ENCODE measurements around the gene LRRC63. TPM values are rescaled to one million over a fixed set of nuclear protein-coding genes. Genes with fewer than 3 reads are reported as not detected.

LRRC63 gene
- total and polyA plus RNA-seq, 3 donors from 2014 or later, result 4.6 to 9.4 (median 7.0) TPM

DNA sequence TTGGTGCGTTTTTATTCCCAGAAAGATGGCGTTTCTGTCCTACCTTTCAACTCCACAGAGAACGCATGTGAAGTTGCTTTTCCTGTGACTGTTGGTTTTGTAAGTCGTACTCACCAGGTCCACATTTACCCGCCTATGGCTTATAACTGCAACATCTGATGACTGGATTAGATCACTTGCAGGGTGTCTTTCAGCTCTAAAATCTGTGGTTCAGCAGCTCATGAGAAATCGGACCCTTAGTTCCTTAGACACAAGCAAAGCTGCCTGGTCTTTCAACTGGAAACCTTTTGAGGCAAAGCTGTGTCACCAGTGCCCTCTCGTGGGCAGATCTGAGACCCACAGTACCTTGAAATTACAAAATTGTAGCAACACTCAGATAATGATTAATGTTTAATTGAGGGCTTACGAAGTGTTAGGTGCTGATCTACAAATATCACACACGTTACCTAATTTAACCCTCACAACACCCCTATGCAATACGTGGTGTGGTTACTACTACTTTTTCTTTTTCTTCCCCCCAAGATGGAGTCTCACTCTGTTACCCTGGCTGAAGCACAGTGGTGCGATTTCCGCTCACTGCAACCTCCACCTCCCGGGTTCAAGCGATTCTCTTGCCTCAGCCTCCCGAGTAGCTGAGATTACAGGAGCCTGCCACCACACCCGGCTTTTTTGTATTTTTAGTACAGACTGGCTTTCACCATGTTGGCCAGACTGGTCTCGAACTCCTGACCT is 109.9 kb downstream of the LRRC63 start:
- 65 to 73% methylated on average over 17 of the region's 17 CpGs for WGBS, 2 donors
- TF ChIP-seq POLR2A (IDR thresholded peaks at IDR 0.05), result no peak
- TF ChIP-seq, protein P1, sequence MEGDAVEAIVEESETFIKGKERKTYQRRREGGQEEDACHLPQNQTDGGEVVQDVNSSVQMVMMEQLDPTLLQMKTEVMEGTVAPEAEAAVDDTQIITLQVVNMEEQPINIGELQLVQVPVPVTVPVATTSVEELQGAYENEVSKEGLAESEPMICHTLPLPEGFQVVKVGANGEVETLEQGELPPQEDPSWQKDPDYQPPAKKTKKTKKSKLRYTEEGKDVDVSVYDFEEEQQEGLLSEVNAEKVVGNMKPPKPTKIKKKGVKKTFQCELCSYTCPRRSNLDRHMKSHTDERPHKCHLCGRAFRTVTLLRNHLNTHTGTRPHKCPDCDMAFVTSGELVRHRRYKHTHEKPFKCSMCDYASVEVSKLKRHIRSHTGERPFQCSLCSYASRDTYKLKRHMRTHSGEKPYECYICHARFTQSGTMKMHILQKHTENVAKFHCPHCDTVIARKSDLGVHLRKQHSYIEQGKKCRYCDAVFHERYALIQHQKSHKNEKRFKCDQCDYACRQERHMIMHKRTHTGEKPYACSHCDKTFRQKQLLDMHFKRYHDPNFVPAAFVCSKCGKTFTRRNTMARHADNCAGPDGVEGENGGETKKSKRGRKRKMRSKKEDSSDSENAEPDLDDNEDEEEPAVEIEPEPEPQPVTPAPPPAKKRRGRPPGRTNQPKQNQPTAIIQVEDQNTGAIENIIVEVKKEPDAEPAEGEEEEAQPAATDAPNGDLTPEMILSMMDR (IDR thresholded peaks at IDR 0.05), result peak; percentile 25 to 66 (median 63)
- Histone ChIP-seq H3K4me1 (no peaks in the 10 kb centered on the region), H3K27me3 (no peaks in the 10 kb centered on the region), H3K36me3 (ENCODE audit: low read depth, missing control alignments) (no peaks in the 10 kb centered on the region), H3K27ac (no peak overlapping the region), H3K4me3 (no peak overlapping the region), H3K9me3 (no peaks in the 10 kb centered on the region)
- peak; percentile 75 for DNase-seq
- intact Hi-C loops (cut with DNase I; ENCODE audit: low total_unique reads), result no loop called here

- Histone ChIP-seq H3K27ac (no peak overlapping the region), H3K4me1 (no peaks in the 10 kb centered on the region), H3K36me3 (ENCODE audit: low read depth, missing control alignments) (no peaks in the 10 kb centered on the region), H3K4me3 (no peak overlapping the region), H3K27me3 (no peaks in the 10 kb centered on the region), H3K9me3 (no peaks in the 10 kb centered on the region)
- no peak for TF ChIP-seq POLR2A (IDR thresholded peaks at IDR 0.05)
- TF ChIP-seq, protein P1 (IDR thresholded peaks at IDR 0.05), result no peak
- 87 to 88% methylated on average over 5 of the region's 5 CpGs for WGBS, 2 donors
- no peak for DNase-seq
- intact Hi-C loops (cut with DNase I; ENCODE audit: low total_unique reads), result no loop called here
Observed at GRCh38 chr13:46324976-46325375, 113.2 kb downstream of the LRRC63 start.

Small RNAs within 50 kb of the gene (small RNA-seq; reads per million reads assigned to genes)
- gene RN7SKP5, result 0 reads per million in 2 donors
- gene RN7SL288P, result 0 reads per million in 2 donors

Other genes with a start within 250 kb of the LRRC63 start
- 10 to 100 TPM; 36.8 to 43.7 TPM for gene ZC3H13, start 159.2 kb upstream of the LRRC63 start, total RNA-seq
- gene ZC3H13, start 159.2 kb upstream of the LRRC63 start, polyA plus RNA-seq (ENCODE audit: insufficient read depth, low read depth, low replicate concordance), result 10.2 TPM
- gene CPB2, start 106.9 kb upstream of the LRRC63 start, total RNA-seq, result not detected
- gene CPB2, start 106.9 kb upstream of the LRRC63 start, polyA plus RNA-seq (ENCODE audit: insufficient read depth, low read depth, low replicate concordance), result not detected
- gene LCP1, start 29.8 kb upstream of the LRRC63 start, total RNA-seq, result 10 to 100 TPM; 24.1 to 48.7 TPM
- gene LCP1, start 29.8 kb upstream of the LRRC63 start, polyA plus RNA-seq (ENCODE audit: insufficient read depth, low read depth, low replicate concordance), result 80.5 TPM
- gene RUBCNL, start 175.3 kb downstream of the LRRC63 start, total RNA-seq, result 10 to 100 TPM; 18.3 to 45.6 TPM
- gene RUBCNL, start 175.3 kb downstream of the LRRC63 start, polyA plus RNA-seq (ENCODE audit: insufficient read depth, low read depth, low replicate concordance), result 36.2 TPM